NT2/D1 (cell line): ENCODE measurements around the gene ZBTB20.

Experiments used
- SUZ12 ChIP-seq: IDR thresholded peaks from 2 replicates; pipeline ENCODE4 v1.6.1; 2011; ENCODE audit not compliant: insufficient read length, insufficient read depth; ENCODE audit errors: extremely low read depth
- YY1 ChIP-seq: IDR thresholded peaks from 2 replicates; pipeline ENCODE4 v1.6.1; 2011; ENCODE audit not compliant: insufficient read length, insufficient read depth
- ZNF274 ChIP-seq: IDR thresholded peaks from 2 replicates; pipeline ENCODE4 v1.6.1; 2011; ENCODE audit warnings: mild to moderate bottlenecking, low read depth, low read length

- TF ChIP-seq ZNF274 (no peak), YY1 (no peak), SUZ12 (no peak)
Measured at GRCh38 chr3:114363554-114364202, 783.4 kb downstream of the ZBTB20 start.
